ENCODE data around the gene KRT34. TPM values are rescaled to one million over a fixed set of nuclear protein-coding genes. Genes with fewer than 3 reads are reported as not detected.

The KRT34 gene
- total RNA-seq, 1 donor from 2014 or later: not detected

DNA sequence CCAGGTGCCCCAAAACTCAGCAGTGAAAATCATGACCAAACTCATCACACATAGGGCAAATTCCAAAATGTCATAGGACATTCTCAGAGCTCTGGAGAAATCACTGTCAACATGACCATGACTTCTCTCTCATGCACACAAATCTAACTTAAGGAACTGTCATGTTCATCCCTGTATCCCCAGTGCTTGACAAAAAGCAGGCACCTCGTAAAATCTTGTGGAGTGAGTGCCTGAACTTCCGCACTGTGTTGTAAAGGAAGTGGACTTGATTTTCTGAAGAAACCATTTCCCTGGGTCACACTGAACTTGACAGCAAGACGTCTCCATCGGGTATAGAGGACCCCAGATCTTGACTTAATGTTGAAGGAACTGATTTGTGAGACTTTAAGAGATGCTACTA lies 39.5 kb upstream of the KRT34 start:
- DNase-seq (ENCODE audit: extremely low spot score, unreplicated experiment): no peak
- no peaks in the 10 kb centered on the region for H3K9me3 Mint-ChIP-seq (ENCODE audit: unreplicated experiment)
- H3K27me3 Mint-ChIP-seq (ENCODE audit: unreplicated experiment): peaks cover 2% of the 10 kb centered on the region
- TF ChIP-seq, protein P1, sequence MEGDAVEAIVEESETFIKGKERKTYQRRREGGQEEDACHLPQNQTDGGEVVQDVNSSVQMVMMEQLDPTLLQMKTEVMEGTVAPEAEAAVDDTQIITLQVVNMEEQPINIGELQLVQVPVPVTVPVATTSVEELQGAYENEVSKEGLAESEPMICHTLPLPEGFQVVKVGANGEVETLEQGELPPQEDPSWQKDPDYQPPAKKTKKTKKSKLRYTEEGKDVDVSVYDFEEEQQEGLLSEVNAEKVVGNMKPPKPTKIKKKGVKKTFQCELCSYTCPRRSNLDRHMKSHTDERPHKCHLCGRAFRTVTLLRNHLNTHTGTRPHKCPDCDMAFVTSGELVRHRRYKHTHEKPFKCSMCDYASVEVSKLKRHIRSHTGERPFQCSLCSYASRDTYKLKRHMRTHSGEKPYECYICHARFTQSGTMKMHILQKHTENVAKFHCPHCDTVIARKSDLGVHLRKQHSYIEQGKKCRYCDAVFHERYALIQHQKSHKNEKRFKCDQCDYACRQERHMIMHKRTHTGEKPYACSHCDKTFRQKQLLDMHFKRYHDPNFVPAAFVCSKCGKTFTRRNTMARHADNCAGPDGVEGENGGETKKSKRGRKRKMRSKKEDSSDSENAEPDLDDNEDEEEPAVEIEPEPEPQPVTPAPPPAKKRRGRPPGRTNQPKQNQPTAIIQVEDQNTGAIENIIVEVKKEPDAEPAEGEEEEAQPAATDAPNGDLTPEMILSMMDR (IDR thresholded peaks at IDR 0.05): no peak
- no peak overlapping the region for H3K27ac Mint-ChIP-seq (ENCODE audit: unreplicated experiment)
- H3K4me1 Mint-ChIP-seq (ENCODE audit: unreplicated experiment): peaks cover 13% of the 10 kb centered on the region
- no peaks in the 10 kb centered on the region for H3K36me3 Mint-ChIP-seq (ENCODE audit: unreplicated experiment)
- no peak overlapping the region for H3K4me3 Mint-ChIP-seq (ENCODE audit: unreplicated experiment)

DNA sequence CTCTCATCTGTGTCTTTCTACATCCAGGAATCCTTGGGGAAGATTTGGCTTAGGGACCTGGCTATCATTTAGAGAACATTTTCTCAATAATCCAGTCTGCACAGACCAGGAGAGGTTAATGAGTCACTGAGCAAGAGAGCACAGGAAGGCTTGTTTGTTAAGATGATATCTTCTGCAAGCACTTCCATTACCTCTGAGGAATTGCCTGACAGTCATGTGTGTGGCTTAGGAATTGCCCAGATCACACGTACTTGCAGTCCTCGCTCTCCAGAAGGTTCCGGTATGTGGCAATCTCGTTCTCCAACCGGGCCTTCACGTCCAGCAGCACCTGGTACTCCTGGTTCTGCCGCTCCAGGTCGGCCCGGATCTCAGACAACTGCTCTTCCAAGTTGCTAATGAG lies 39.0 kb upstream of the KRT34 start:
- H3K27ac Mint-ChIP-seq (ENCODE audit: unreplicated experiment): no peak overlapping the region
- no peaks in the 10 kb centered on the region for H3K9me3 Mint-ChIP-seq (ENCODE audit: unreplicated experiment)

DNA sequence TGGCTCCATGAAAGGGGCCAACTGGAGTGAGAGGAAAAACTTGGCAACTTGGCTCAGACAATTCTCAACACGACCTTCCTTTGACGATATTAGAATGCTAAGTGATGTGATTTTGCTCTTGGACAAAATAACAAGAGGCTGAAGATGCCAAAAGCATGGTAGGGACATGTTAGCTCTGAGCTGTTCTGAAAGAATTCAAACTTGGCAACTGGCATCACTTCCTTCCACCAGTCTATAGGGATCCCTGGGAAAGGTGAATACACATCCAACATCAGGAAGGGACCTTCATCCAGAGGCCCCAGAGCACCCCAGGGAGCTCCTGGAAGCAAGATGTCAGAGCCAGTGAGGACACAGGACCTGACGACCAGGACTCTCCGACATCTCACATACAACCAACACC lies 38.0 kb upstream of the KRT34 start:
- Mint-ChIP-seq H3K27me3 (ENCODE audit: unreplicated experiment) (peaks cover 1% of the 10 kb centered on the region), H3K36me3 (ENCODE audit: unreplicated experiment) (no peaks in the 10 kb centered on the region), H3K9me3 (ENCODE audit: unreplicated experiment) (no peaks in the 10 kb centered on the region), H3K4me1 (ENCODE audit: unreplicated experiment) (peaks cover 25% of the 10 kb centered on the region), H3K27ac (ENCODE audit: unreplicated experiment) (no peak overlapping the region), H3K4me3 (ENCODE audit: unreplicated experiment) (no peak overlapping the region)
- no peak for DNase-seq (ENCODE audit: extremely low spot score, unreplicated experiment)
- TF ChIP-seq, protein P1 (IDR thresholded peaks at IDR 0.05): no peak

More for the DNA sequence above, 39.0 kb upstream of the KRT34 start:
- Mint-ChIP-seq H3K27me3 (ENCODE audit: unreplicated experiment) (peaks cover 2% of the 10 kb centered on the region), H3K4me3 (ENCODE audit: unreplicated experiment) (no peak overlapping the region), H3K36me3 (ENCODE audit: unreplicated experiment) (no peaks in the 10 kb centered on the region), H3K4me1 (ENCODE audit: unreplicated experiment) (peaks cover 17% of the 10 kb centered on the region)
- no peak for DNase-seq (ENCODE audit: extremely low spot score, unreplicated experiment)
- TF ChIP-seq, protein P1 (IDR thresholded peaks at IDR 0.05): no peak

DNA sequence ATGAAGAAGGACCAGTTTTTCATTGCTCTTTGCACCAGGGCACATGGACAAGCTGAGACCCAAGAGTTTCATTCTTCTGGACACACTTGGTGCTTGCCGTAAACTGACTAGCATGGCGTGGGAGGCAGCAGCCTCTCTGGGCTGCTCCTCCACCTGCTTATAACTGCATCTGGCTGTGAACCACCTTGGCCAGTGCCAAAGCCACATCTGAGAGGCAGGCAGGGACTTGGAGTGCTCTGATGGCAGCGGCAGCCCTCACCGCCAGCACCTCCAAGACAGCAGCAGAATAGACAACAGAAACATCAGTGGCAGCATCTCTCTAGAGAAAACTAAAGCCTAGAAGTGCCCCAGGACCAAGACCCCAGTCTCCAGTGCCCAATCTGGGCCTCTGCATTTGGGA lies 37.6 kb upstream of the KRT34 start:
- no peak overlapping the region for H3K27ac Mint-ChIP-seq (ENCODE audit: unreplicated experiment)
- no peak for DNase-seq (ENCODE audit: extremely low spot score, unreplicated experiment)
- TF ChIP-seq, protein P1 (IDR thresholded peaks at IDR 0.05): no peak
- no peaks in the 10 kb centered on the region for H3K36me3 Mint-ChIP-seq (ENCODE audit: unreplicated experiment)
- no peaks in the 10 kb centered on the region for H3K27me3 Mint-ChIP-seq (ENCODE audit: unreplicated experiment)
- no peak overlapping the region for H3K4me3 Mint-ChIP-seq (ENCODE audit: unreplicated experiment)
- H3K9me3 Mint-ChIP-seq (ENCODE audit: unreplicated experiment): no peaks in the 10 kb centered on the region
- peaks cover 25% of the 10 kb centered on the region for H3K4me1 Mint-ChIP-seq (ENCODE audit: unreplicated experiment)

DNA sequence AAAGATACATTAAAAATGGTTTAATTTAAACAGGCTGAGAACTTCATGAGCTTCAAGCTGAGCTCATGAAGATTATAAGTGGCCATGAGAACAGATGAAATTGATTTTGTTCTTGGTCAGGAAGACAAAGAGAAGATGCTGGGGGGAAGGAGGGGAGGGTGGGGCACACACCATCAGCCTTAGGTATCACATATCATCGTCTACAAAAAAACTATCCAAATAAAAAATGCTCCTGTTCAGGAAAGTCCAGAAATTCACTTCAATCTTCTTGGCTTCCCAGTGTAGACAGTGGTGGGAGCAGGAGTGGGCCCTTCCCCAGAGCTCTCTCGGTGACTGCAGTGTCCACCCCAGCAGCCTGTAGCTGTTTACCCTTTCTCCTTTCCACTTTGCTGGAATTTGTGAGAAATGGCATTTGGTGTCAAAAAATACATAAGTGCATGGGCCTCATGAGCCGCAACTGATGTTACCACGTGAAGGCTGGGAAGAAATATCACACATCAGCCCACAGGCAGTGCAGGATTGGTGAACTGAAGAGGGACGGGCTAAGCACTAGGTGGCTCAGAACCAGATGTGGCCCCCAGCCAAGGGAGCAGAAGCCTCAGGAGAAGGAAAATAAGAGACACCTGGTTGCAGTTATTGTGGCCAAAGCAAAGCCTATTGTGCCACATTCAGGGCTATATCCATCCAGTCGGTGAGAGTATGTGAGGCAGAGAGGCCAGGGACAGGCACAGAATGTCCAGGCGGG lies 36.2 kb upstream of the KRT34 start:
- H3K27me3 Mint-ChIP-seq (ENCODE audit: unreplicated experiment): no peaks in the 10 kb centered on the region
- DNase-seq (ENCODE audit: extremely low spot score, unreplicated experiment): no peak
- no peaks in the 10 kb centered on the region for H3K36me3 Mint-ChIP-seq (ENCODE audit: unreplicated experiment)
- H3K4me3 Mint-ChIP-seq (ENCODE audit: unreplicated experiment): no peak overlapping the region
- no peaks in the 10 kb centered on the region for H3K9me3 Mint-ChIP-seq (ENCODE audit: unreplicated experiment)
- peaks cover 25% of the 10 kb centered on the region for H3K4me1 Mint-ChIP-seq (ENCODE audit: unreplicated experiment)
- TF ChIP-seq, protein P1 (IDR thresholded peaks at IDR 0.05): no peak
- H3K27ac Mint-ChIP-seq (ENCODE audit: unreplicated experiment): no peak overlapping the region

All from osteocyte (in vitro differentiated cells).